ENCODE data around the gene ARID1B.

Gene ARID1B

DNA sequence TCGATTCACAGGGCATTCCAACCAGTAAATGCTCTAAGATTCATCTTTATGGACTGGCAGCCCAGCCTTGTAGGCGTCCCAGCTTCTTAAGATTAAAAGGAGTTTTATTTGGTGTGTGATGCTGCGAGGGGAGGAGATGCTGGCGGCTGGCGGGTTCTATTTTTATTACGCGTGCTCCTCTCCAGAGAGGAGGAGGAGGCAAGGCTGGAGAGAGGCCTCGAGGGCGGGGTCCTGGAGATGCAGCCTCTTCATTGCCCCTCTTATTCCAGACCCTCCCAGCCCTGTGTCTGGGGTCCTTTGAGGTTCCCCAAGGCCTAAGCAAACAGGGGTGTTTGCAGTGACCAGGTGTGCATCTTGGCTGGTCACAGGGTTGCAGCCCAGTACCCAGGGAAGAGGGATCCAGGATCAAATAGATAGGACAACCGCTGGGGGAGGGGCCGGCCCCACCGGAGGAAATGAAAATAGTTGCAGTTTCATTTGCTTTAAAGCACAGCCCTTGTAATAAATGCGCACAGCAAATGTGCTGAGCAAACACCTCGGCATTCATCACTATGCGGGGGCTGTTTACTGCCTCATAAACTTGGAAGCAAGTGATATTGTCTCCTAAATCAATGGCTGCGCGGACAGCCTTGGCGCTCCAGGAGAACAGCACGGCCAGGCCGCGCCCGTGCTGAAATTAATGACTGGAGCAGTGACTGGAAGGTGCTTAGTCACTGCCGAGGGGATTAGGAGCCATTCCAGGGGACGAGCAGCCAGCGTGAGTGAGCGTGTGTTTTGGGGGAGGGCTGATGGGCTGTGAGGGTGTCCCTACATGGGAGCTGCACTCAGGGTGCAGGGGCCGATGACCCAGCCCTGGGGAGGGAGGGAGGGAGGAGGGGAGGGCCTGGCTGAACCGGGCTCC is 463.1 kb downstream of the ARID1B start:
- TF ChIP-seq, protein P1, sequence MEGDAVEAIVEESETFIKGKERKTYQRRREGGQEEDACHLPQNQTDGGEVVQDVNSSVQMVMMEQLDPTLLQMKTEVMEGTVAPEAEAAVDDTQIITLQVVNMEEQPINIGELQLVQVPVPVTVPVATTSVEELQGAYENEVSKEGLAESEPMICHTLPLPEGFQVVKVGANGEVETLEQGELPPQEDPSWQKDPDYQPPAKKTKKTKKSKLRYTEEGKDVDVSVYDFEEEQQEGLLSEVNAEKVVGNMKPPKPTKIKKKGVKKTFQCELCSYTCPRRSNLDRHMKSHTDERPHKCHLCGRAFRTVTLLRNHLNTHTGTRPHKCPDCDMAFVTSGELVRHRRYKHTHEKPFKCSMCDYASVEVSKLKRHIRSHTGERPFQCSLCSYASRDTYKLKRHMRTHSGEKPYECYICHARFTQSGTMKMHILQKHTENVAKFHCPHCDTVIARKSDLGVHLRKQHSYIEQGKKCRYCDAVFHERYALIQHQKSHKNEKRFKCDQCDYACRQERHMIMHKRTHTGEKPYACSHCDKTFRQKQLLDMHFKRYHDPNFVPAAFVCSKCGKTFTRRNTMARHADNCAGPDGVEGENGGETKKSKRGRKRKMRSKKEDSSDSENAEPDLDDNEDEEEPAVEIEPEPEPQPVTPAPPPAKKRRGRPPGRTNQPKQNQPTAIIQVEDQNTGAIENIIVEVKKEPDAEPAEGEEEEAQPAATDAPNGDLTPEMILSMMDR (IDR thresholded peaks at IDR 0.05; ENCODE audit: extremely low read depth, missing control alignments): no peak
- no peak for DNase-seq (ENCODE audit: low spot score)

DNA sequence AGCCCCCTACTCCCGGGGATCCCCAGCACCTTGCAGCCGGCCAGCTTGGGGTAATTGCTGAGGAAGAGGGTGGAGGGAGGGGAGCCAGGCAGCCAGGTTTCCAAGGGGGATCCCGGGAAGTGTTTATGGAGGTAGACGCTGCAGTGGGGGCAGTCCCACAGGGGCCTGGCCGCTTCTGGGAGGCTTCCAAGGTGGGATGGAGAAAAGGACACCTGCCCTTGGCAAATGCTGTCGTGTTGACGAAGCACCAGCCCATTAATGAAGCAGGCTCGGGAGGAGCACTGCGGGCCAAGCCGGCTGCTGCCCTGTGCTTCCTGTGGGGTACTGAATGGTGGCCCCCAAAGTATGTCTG is 463.8 kb downstream of the ARID1B start:
- TF ChIP-seq, protein P1 (IDR thresholded peaks at IDR 0.05; ENCODE audit: extremely low read depth, missing control alignments): no peak
- DNase-seq (ENCODE audit: low spot score): no peak

DNA sequence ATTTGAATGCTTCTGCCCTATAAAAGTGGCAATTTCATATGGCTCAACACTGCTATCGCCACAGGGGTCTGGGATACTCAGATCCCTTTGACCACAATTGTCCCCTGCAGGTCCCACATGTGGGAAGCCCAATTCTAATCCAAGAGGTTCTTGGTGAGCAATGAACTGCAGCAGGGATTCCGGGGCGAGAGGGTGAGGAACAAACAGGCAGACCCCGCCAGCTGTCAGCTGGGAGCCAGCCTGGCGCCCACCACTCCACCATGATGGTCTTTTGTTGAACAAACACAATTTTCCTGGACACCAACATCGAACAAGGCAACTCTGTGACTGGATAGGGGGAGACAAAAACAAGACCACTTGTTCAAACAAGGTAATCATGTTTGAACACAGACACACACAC is 465.6 kb downstream of the ARID1B start:
- TF ChIP-seq, protein P1 (IDR thresholded peaks at IDR 0.05; ENCODE audit: extremely low read depth, missing control alignments): no peak

DNA sequence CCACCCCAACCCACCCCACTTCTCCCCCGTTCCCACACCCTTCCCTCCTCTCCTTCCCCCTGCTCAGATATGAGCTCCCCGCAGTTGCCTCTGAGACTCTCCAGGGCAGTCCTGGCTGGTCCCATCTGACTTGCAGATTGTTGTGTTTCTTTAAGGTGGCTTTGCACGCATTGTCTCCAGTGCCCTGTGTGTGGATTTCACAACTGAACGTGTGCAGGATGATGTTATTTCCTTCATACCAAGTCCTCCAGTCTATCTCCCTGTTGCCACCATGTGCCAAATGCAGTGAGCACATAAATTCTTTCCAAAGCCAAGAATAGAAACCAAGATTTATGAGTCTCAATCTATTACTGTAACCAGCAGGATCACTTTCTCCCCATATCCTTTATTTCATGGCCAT is 467.0 kb downstream of the ARID1B start:
- DNase-seq (ENCODE audit: low spot score): no peak

More for the DNA sequence above, 465.6 kb downstream of the ARID1B start:
- DNase-seq (ENCODE audit: low spot score): no peak

DNA sequence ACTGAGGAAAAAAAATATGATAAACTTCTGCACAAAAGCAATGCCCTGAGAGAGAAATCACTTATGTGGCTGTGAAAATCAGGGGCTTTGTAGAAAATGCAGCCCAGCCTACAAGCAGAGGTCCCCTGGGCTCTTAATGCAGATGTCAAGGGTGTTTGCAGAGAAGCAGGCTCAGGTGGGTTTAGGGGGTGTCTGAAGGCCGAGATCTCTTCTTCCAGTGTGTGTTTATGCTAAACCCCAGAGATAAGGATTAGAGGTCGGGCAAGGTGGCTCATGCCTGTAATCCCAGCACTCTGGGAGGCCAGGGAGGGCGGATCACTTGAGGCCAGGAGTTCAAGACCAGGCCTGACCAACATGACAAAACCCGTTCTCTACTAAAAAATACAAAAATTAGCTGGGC is 467.6 kb downstream of the ARID1B start:
- TF ChIP-seq, protein P1 (IDR thresholded peaks at IDR 0.05; ENCODE audit: extremely low read depth, missing control alignments): no peak
- no peak for DNase-seq (ENCODE audit: low spot score)

More for the DNA sequence above, 467.0 kb downstream of the ARID1B start:
- TF ChIP-seq, protein P1 (IDR thresholded peaks at IDR 0.05; ENCODE audit: extremely low read depth, missing control alignments): no peak

DNA sequence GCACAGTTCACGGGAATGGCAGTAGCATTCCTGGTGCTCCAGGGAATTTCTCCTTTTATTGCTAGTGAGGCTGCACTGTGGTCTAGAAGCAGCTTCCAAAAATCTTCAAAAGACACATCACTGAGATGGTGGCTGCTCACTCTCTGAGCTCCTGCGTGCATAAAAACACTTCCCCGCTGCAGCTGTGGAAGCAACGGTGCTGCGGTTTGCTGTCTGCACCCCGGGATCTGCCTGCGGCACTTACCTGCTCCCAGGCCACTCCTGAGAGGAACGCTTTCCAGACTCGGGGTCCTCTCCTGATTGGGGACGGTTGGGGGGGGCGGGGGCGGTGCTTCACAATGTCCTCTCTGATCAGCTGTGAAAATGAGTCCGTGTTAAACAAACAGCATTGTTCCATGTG is 468.3 kb downstream of the ARID1B start:
- TF ChIP-seq, protein P1 (IDR thresholded peaks at IDR 0.05; ENCODE audit: extremely low read depth, missing control alignments): no peak
- DNase-seq (ENCODE audit: low spot score): no peak

DNA sequence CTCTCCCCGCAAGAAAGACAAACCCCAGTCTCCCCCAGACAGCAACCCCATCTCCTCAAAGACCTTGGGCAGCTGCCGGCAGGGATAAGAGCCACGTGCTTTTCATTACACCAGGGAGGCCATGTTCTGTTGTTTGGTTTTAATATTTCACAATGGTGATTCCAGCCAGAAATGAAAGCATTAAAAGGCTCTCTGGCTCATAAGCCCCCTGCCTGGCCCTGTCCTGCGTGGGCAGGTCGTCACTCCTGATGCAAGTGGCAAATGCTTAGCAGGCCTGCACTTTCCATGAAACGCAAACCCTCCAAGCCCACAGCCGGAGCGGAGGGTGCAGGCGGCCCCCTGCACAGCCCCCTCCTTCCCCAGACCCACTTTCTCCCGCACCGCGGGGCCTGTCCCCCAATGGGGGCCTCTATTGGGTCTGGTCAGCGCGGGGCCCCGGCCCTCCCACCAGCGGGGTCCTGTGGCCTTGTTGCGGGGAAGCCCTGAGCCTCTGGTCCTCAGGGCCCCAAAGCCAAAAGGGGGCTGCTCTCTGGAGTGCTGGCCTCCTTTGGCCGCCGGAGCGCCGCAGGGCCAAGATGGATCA is 469.0 kb downstream of the ARID1B start:
- no peak for DNase-seq (ENCODE audit: low spot score)
- TF ChIP-seq, protein P1 (IDR thresholded peaks at IDR 0.05; ENCODE audit: extremely low read depth, missing control alignments): no peak
